Astrocyte (in vitro differentiated cells and primary cell): ENCODE data around the gene UTP11. TPM values are rescaled to one million over a fixed set of nuclear protein-coding genes. Genes with fewer than 3 reads are reported as not detected.

Source experiments
- DNase-seq: peaks from one replicate; pipeline ENCODE4 v3.0.0-alpha.2; 2010; ENCODE audit warnings: low read depth
- FAIRE-seq: peaks from 2 replicates; lab custom pipeline; 2011; peaks lifted over from hg19 to GRCh38; lab: Jason Lieb, UNC
- H2AFZ ChIP-seq: 2 replicates; pipeline ENCODE4 v1.6.0; 2012; ENCODE audit warnings: low read depth, low read length, inconsistent platforms
- H3K27ac ChIP-seq: 2 replicates; pipeline ENCODE4 v1.5.1; 2011; ENCODE audit warnings: low read depth, low read length, inconsistent platforms
- H3K27me3 ChIP-seq: 2 replicates; pipeline ENCODE4 v1.6.0; 2011; ENCODE audit warnings: low read length, inconsistent platforms; ENCODE audit not compliant: insufficient read depth
- H3K36me3 ChIP-seq: 2 replicates; pipeline ENCODE4 v1.5.1; 2011; ENCODE audit warnings: low read length, inconsistent platforms; ENCODE audit not compliant: insufficient read depth
- H3K4me1 ChIP-seq: 2 replicates; pipeline ENCODE4 v1.5.1; 2011; ENCODE audit warnings: low read length, inconsistent platforms; ENCODE audit not compliant: insufficient read depth
- H3K4me2 ChIP-seq: 2 replicates; pipeline ENCODE4 v1.6.0; 2012; ENCODE audit warnings: low read length, inconsistent platforms
- H3K4me3 ChIP-seq: 2 replicates; pipeline ENCODE4 v1.5.1; 2011; ENCODE audit warnings: low read depth, mild to moderate bottlenecking, low read length, inconsistent platforms; ENCODE audit not compliant: insufficient read depth
- H3K79me2 ChIP-seq: 2 replicates; pipeline ENCODE4 v1.6.0; 2012; ENCODE audit warnings: mild to moderate bottlenecking, low read length, inconsistent platforms; ENCODE audit not compliant: insufficient read depth
- H3K9ac ChIP-seq: 2 replicates; pipeline ENCODE4 v1.6.0; 2012; ENCODE audit warnings: mild to moderate bottlenecking, low read length, inconsistent platforms
- H3K9me3 ChIP-seq: 2 replicates; pipeline ENCODE4 v1.5.1; 2012; ENCODE audit warnings: low read depth, mild to moderate bottlenecking, low read length, inconsistent platforms; ENCODE audit not compliant: insufficient read depth
- H4K20me1 ChIP-seq: 2 replicates; pipeline ENCODE4 v1.6.0; 2012; ENCODE audit warnings: low read length, inconsistent platforms; ENCODE audit not compliant: insufficient read depth
- H3K27ac Mint-ChIP-seq: one replicate; pipeline ENCODE4 v1.8.0; 2021; ENCODE audit warnings: mild to moderate bottlenecking, mixed read lengths; ENCODE audit not compliant: unreplicated experiment
- H3K27me3 Mint-ChIP-seq: one replicate; pipeline ENCODE4 v1.8.0; 2021; ENCODE audit warnings: low read depth, mixed read lengths; ENCODE audit not compliant: unreplicated experiment
- H3K36me3 Mint-ChIP-seq: one replicate; pipeline ENCODE4 v1.8.0; 2021; ENCODE audit warnings: low read depth, mixed read lengths; ENCODE audit not compliant: unreplicated experiment
- H3K4me1 Mint-ChIP-seq: one replicate; pipeline ENCODE4 v1.8.0; 2021; ENCODE audit warnings: low read depth, mixed read lengths; ENCODE audit not compliant: unreplicated experiment
- H3K4me3 Mint-ChIP-seq: one replicate; pipeline ENCODE4 v1.8.0; 2021; ENCODE audit warnings: mild to moderate bottlenecking, moderate library complexity, mixed read lengths; ENCODE audit not compliant: unreplicated experiment
- H3K9me3 Mint-ChIP-seq: one replicate; pipeline ENCODE4 v1.8.0; 2021; ENCODE audit warnings: mild to moderate bottlenecking, mixed read lengths; ENCODE audit not compliant: unreplicated experiment
- EZH2 ChIP-seq: IDR thresholded peaks from 2 replicates; pipeline ENCODE4 v1.6.1; 2012; ENCODE audit warnings: mild to moderate bottlenecking, low read length, inconsistent platforms; ENCODE audit not compliant: insufficient read depth
- total RNA-seq: library from RNA; stranded (reverse); gene quantifications from 2 replicates; pipeline ENCODE4 v1.2.1, GENCODE V29; 2021
- TF ChIP-seq, protein P1 (sequence below): IDR thresholded peaks from 2 replicates; pipeline ENCODE4 v1.5.1; 2011; ENCODE audit warnings: low read depth, mild to moderate bottlenecking, inconsistent platforms, low read length, moderate library complexity; ENCODE audit not compliant: insufficient read depth

The UTP11 gene
- total RNA-seq, 1 donor from 2014 or later, result 42.6 TPM

DNA sequence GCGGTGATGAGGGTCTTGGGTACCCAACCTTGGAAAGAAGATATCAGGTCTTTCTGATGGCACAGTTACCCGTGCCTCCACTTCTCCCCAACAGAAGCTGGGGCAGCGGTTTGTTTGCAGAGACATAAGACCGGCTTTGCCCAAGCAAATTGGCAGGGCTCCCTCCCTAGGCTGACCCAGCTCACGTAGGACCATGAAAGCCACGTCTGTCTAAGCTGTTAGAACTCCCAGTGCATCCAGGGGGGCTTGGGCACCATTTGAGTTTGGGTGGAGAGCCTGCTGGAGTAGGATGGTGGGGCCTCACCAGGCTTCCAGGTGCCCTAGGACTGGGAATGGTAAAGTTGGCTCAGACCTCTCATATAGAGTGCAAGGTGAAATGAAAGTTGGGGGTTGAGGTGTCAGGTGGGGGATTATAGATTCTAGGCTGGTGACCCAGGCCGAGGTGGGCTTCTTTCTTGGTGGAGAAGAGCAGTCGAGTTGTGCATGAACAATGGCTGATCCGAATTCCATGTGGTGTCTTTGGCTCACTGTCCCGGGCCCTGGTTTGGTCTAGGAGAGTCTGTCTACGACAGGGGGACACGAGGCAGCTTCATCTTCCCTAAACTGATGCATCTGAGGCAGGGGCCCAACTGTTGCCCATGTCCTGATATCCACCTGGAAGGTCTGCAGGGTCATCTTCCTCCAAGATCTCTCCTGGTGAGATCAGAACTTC, 30.7 kb downstream of the UTP11 start:
- Mint-ChIP-seq H3K9me3 (no peaks in the 10 kb centered on the region), H3K27me3 (peaks cover 27% of the 10 kb centered on the region), H3K36me3 (peaks cover 4% of the 10 kb centered on the region), H3K4me3 (peak overlapping the region; percentile 45), H3K27ac (no peak overlapping the region), H3K4me1 (peaks cover 15% of the 10 kb centered on the region)
- no peak overlapping the region for H2AFZ ChIP-seq
- FAIRE-seq (no peak), DNase-seq (no peak)
- H3K36me3 ChIP-seq, result no peaks in the 10 kb centered on the region
- no peak overlapping the region for H3K4me2 ChIP-seq
- peaks cover 21% of the 10 kb centered on the region for H3K4me1 ChIP-seq
- H4K20me1 ChIP-seq, result no peaks in the 10 kb centered on the region
- H3K9me3 ChIP-seq, result no peaks in the 10 kb centered on the region
- TF ChIP-seq, protein P1, sequence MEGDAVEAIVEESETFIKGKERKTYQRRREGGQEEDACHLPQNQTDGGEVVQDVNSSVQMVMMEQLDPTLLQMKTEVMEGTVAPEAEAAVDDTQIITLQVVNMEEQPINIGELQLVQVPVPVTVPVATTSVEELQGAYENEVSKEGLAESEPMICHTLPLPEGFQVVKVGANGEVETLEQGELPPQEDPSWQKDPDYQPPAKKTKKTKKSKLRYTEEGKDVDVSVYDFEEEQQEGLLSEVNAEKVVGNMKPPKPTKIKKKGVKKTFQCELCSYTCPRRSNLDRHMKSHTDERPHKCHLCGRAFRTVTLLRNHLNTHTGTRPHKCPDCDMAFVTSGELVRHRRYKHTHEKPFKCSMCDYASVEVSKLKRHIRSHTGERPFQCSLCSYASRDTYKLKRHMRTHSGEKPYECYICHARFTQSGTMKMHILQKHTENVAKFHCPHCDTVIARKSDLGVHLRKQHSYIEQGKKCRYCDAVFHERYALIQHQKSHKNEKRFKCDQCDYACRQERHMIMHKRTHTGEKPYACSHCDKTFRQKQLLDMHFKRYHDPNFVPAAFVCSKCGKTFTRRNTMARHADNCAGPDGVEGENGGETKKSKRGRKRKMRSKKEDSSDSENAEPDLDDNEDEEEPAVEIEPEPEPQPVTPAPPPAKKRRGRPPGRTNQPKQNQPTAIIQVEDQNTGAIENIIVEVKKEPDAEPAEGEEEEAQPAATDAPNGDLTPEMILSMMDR, result no peak
- no peak for TF ChIP-seq EZH2
- no peak overlapping the region for H3K27ac ChIP-seq
- H3K27me3 ChIP-seq, result peaks cover 35% of the 10 kb centered on the region
- H3K4me3 ChIP-seq, result no peak overlapping the region
- H3K9ac ChIP-seq, result no peak overlapping the region
- H3K79me2 ChIP-seq, result no peaks in the 10 kb centered on the region

DNA sequence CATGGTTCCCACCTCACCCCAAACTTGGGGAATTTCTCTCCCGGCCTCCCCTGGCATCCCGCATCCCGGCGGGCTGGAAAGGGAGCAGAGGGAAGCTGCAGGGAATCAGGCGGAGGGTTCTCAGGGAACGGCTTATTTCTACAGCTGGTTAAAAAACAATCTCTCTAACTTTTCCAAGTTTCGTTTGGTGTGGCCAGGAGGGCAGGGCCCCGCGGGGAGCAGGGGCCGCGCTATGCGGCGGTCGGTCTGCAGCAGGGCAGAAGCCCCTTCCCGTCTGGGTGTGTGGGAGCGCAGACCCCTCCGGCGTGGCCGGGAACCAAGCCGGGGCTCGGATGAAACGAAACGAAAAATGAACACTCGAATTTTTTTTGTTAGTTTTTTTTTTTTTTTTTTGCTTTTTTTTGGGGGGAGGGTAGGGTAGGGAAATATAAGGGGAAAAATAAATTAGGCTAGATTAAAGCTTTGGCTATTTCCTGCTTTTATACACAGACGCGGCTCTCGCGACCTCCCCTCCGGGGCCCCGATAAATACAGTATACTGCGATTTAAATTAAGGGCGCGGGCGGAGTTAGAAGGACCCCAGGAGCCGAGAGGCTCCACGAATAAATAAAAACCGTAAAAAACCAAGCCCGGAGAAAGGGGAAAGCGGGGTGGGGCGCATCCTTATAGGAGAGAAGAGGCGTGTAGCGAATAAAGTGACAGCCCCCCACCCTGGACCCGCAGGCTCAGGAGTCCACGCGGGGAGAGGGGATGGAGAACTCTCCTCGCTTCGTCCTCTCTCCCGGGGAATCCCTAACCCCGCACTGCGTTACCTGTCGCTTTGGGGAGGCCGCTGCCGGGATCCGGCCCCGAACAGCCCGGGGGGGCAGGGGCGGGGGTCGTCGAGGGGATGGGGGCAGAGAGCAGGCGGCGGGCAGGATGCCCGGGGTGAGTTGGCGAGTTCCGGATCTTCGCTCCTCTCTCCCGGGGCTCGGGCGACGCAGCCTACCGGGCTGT, 32.0 kb downstream of the UTP11 start:
- DNase-seq, result no peak
- H3K9me3 ChIP-seq, result no peaks in the 10 kb centered on the region
- peaks cover 8% of the 10 kb centered on the region for H3K4me1 Mint-ChIP-seq
- peak overlapping the region; percentile 84 for H3K4me2 ChIP-seq
- no peak for FAIRE-seq
- H3K36me3 ChIP-seq, result no peaks in the 10 kb centered on the region
- peaks cover 12% of the 10 kb centered on the region for H3K4me1 ChIP-seq
- peak overlapping the region; percentile 69 for H3K27ac Mint-ChIP-seq
- H3K9me3 Mint-ChIP-seq, result no peaks in the 10 kb centered on the region
- H3K27me3 Mint-ChIP-seq, result peaks cover 27% of the 10 kb centered on the region
- no peaks in the 10 kb centered on the region for H3K79me2 ChIP-seq
- no peak overlapping the region for H3K27ac ChIP-seq
- H3K4me3 ChIP-seq, result peak overlapping the region; percentile 61
- no peak overlapping the region for H2AFZ ChIP-seq
- TF ChIP-seq, protein P1, result no peak
- peak; percentile 86 for TF ChIP-seq EZH2
- H4K20me1 ChIP-seq, result peaks cover 4% of the 10 kb centered on the region
- H3K36me3 Mint-ChIP-seq, result peaks cover 4% of the 10 kb centered on the region
- H3K27me3 ChIP-seq, result peaks cover 35% of the 10 kb centered on the region
- H3K9ac ChIP-seq, result peak overlapping the region; percentile 48
- H3K4me3 Mint-ChIP-seq, result peak overlapping the region; percentile 92
